ENCODE results near the gene KCTD17. TPM values are rescaled to one million over a fixed set of nuclear protein-coding genes. Genes with fewer than 3 reads are reported as not detected.

The KCTD17 gene
- total RNA-seq, 1 experiment from 2014 or later: 29.5 TPM

DNA sequence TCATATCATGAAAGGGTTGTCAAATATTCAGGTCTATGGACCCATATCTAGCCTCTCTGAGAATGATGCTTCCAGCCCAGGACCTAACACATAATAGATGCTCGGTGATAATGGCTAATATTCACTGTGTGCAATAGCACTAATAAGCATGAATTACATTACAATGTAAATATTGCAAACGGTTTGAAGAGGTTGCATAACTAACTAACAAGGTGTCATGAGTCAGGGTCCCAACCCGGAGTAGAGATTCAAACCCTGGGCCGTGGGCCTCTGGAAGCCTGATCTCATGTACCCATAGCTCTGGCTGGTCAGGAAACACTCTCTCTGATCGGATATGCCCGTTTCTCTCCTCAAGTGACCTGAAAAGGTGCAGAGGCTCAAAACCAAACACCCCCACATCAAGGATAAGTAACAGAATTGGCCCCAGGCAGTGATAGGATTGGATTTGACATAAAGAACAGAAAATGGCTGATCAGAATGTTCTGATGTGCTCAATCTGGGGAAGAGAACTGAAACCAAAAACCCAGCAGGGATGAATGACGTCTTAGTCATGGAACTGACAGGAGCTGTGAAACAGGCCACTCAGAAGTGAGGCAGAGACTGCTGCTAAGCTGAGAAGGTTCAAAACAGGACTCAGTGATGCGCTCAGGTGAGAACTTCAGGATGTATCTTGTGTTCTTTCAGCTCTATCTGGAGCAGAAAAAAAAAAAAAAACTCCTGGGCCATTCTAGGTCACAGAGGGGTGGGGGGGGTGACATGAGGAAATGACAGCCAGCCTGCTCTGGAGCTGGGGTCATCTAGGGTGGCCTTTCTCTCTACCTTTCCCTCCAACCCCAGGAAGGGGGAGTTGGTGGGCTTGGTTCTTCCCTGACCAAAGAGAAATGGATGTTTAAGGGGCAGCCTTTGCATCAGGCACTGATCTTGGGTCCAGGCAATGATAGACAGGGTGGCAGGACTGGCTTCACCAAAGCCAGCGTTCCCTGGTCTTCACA is 6.6 kb upstream of the KCTD17 start:
- intact Hi-C loops (cut with micrococcal nuclease; ENCODE audit: unreplicated experiment): loop anchor here (1.0 to 10.0 kb wide), 5 partner anchors 152 to 498 kb away; no protein-coding TSS in a partner anchor
- Histone ChIP-seq H3K36me3 (ENCODE audit: low read depth) (no peaks in the 10 kb centered on the region), H3K4me2 (peak overlapping the region; percentile 28), H2AFZ (no peak overlapping the region), H3K27ac (0 out of 2 replicates have a peak overlapping the region, but pooled peaks have one; percentile 2), H3F3A (ENCODE audit: insufficient read depth, low read depth) (peaks cover 27% of the 10 kb centered on the region; the same call in 1 of the 2 replicates), H3K4me3 (no peak overlapping the region), H3K79me2 (ENCODE audit: low read depth) (no peaks in the 10 kb centered on the region), H3K27me3 (ENCODE audit: insufficient read depth, low read depth) (no peaks in the 10 kb centered on the region), H3K4me1 (replicated peaks; ENCODE audit: insufficient read depth) (peaks cover 36% of the 10 kb centered on the region), H4K20me1 (ENCODE audit: insufficient read depth) (no peaks in the 10 kb centered on the region), H3K9me3 (ENCODE audit: insufficient read depth, low read depth) (no peaks in the 10 kb centered on the region), H3K9me2 (ENCODE audit: insufficient read depth) (no peaks in the 10 kb centered on the region)
- CTCF ChIA-PET: interaction anchor here (0.5 to 0.8 kb wide), 5 partner anchors 60 to 861 kb away, joined by 3 to 11 read pairs (median 3); no protein-coding TSS in a partner anchor
- DNase-seq: peak in 1 of 2 experiments; percentile 74
- no TSS peak for BruUV-seq (replicated peaks)
- POLR2A ChIA-PET (ENCODE audit: unreplicated experiment): interaction anchor here (0.7 kb wide), 1 partner anchor 547 kb away, joined by 4 read pairs; no protein-coding TSS in a partner anchor
- no peak for TF ChIP-seq EZH2 (IDR thresholded peaks at IDR 0.05; ENCODE audit: low read depth)
- TF ChIP-seq, protein P1, sequence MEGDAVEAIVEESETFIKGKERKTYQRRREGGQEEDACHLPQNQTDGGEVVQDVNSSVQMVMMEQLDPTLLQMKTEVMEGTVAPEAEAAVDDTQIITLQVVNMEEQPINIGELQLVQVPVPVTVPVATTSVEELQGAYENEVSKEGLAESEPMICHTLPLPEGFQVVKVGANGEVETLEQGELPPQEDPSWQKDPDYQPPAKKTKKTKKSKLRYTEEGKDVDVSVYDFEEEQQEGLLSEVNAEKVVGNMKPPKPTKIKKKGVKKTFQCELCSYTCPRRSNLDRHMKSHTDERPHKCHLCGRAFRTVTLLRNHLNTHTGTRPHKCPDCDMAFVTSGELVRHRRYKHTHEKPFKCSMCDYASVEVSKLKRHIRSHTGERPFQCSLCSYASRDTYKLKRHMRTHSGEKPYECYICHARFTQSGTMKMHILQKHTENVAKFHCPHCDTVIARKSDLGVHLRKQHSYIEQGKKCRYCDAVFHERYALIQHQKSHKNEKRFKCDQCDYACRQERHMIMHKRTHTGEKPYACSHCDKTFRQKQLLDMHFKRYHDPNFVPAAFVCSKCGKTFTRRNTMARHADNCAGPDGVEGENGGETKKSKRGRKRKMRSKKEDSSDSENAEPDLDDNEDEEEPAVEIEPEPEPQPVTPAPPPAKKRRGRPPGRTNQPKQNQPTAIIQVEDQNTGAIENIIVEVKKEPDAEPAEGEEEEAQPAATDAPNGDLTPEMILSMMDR (conservative IDR thresholded peaks at IDR 0.05): no peak

DNA sequence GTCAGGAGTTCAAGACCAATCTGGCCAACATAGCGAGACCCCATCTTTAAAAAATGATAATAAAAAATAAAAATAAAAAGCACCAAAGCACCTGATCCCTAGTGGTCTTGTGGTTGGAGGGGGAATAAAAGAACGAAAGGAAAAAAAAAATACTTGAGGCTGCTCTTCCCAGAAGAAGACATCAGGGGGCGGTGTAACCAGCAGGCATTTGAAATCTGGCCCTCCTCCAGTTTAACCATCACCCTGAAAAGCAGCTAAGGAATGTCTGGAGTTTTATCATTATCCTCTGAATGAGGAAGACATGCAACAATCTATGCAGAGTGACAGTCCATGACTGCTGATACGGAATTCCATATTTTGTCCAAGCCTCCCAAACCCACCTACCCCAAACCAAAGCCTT is 5.6 kb upstream of the KCTD17 start:
- H3K4me3 ChIP-seq: no peak overlapping the region
- ChIA-PET CTCF (interaction anchor here (0.7 kb wide), 1 partner anchor 193 kb away, joined by 4 read pairs; no protein-coding TSS in a partner anchor), POLR2A (ENCODE audit: unreplicated experiment) (interaction anchor here (0.7 kb wide), 1 partner anchor 183 kb away, joined by 6 read pairs; no protein-coding TSS in a partner anchor)
- no peak for DNase-seq
- no peak overlapping the region for H2AFZ ChIP-seq
- no peak overlapping the region for H3K4me2 ChIP-seq
- intact Hi-C loops (cut with micrococcal nuclease; ENCODE audit: unreplicated experiment): loop anchor here (5.0 to 10.0 kb wide), 2 partner anchors 151 to 209 kb away; no protein-coding TSS in a partner anchor
- H3K27me3 ChIP-seq (ENCODE audit: insufficient read depth, low read depth): no peaks in the 10 kb centered on the region
- H3F3A ChIP-seq (ENCODE audit: insufficient read depth, low read depth): peaks cover 17% of the 10 kb centered on the region; the same call in 1 of the 2 replicates
- no peaks in the 10 kb centered on the region for H3K9me2 ChIP-seq (ENCODE audit: insufficient read depth)
- no TSS peak for BruUV-seq (replicated peaks)
- H3K79me2 ChIP-seq (ENCODE audit: low read depth): no peaks in the 10 kb centered on the region
- H4K20me1 ChIP-seq (ENCODE audit: insufficient read depth): no peaks in the 10 kb centered on the region
- H3K36me3 ChIP-seq (ENCODE audit: low read depth): no peaks in the 10 kb centered on the region
- H3K4me1 ChIP-seq (replicated peaks; ENCODE audit: insufficient read depth): peaks cover 26% of the 10 kb centered on the region
- no peaks in the 10 kb centered on the region for H3K9me3 ChIP-seq (ENCODE audit: insufficient read depth, low read depth)
- no peak for TF ChIP-seq EZH2 (IDR thresholded peaks at IDR 0.05; ENCODE audit: low read depth)
- TF ChIP-seq, protein P1 (conservative IDR thresholded peaks at IDR 0.05): peak; percentile 84
- H3K27ac ChIP-seq: no peak overlapping the region

DNA sequence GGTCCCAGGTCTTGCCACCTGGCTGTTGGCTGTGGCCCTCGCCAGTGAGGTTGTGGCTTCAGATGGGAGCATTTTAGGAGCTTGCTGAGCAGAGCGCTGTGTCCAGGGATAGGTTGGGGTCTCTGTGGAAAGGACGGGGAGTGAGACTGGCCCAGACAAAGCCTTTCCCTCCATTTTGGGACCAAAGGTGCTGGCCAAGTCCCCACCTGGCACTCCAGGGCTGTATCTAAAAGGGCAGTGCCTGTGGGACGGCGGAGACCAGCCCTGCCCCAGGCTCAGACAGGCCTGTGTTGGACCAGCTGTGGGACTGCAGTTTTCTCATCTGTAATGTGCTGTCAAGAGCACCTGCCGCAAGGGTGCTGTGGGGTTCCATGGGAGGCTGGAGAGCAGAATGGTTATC is 5.0 kb upstream of the KCTD17 start:
- no peaks in the 10 kb centered on the region for H4K20me1 ChIP-seq (ENCODE audit: insufficient read depth)
- peaks cover 11% of the 10 kb centered on the region; the same call in 1 of the 2 replicates for H3F3A ChIP-seq (ENCODE audit: insufficient read depth, low read depth)
- no peaks in the 10 kb centered on the region for H3K9me2 ChIP-seq (ENCODE audit: insufficient read depth)
- no TSS peak for BruUV-seq (replicated peaks)
- no peak overlapping the region for H3K4me3 ChIP-seq
- ChIA-PET POLR2A (ENCODE audit: unreplicated experiment) (no interaction called here), CTCF (no interaction called here)
- DNase-seq: no peak
- H3K9me3 ChIP-seq (ENCODE audit: insufficient read depth, low read depth): no peaks in the 10 kb centered on the region
- H3K27me3 ChIP-seq (ENCODE audit: insufficient read depth, low read depth): no peaks in the 10 kb centered on the region
- TF ChIP-seq EZH2 (IDR thresholded peaks at IDR 0.05; ENCODE audit: low read depth): no peak
- TF ChIP-seq, protein P1 (conservative IDR thresholded peaks at IDR 0.05): no peak
- no peak overlapping the region for H3K27ac ChIP-seq
- H3K4me1 ChIP-seq (replicated peaks; ENCODE audit: insufficient read depth): peaks cover 19% of the 10 kb centered on the region
- no peaks in the 10 kb centered on the region for H3K36me3 ChIP-seq (ENCODE audit: low read depth)
- no peak overlapping the region for H2AFZ ChIP-seq
- no peak overlapping the region for H3K4me2 ChIP-seq
- no peaks in the 10 kb centered on the region for H3K79me2 ChIP-seq (ENCODE audit: low read depth)
- intact Hi-C loops (cut with micrococcal nuclease; ENCODE audit: unreplicated experiment): loop anchor here (5.0 to 10.0 kb wide), 2 partner anchors 151 to 208 kb away; no protein-coding TSS in a partner anchor

All from PC-9 (cell line).